Measurements from ENCODE around the gene CFDP1.

Gene CFDP1

DNA sequence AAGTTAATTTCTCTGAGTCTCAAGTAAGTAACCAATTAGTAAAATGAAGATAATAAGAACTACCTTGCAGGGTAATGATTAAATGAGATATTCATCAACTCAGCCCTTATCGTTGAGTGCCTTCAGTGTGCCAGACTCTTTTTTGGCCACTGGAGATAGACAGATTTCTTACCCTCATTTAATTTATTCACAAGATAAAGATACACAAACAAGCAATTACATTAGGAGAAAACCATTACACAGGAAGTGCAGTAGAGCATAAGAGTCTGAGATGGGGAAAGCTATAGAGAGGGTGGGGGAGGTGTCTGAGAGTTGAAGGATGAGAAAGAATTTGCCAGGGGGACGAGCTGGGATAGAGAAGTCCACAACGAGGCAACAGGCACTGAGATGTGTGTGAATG, 109.4 kb downstream of the CFDP1 start:
- no peak overlapping the region for H3K4me3 ChIP-seq (ENCODE audit: low read depth, low read length)
- TF ChIP-seq, protein P1, sequence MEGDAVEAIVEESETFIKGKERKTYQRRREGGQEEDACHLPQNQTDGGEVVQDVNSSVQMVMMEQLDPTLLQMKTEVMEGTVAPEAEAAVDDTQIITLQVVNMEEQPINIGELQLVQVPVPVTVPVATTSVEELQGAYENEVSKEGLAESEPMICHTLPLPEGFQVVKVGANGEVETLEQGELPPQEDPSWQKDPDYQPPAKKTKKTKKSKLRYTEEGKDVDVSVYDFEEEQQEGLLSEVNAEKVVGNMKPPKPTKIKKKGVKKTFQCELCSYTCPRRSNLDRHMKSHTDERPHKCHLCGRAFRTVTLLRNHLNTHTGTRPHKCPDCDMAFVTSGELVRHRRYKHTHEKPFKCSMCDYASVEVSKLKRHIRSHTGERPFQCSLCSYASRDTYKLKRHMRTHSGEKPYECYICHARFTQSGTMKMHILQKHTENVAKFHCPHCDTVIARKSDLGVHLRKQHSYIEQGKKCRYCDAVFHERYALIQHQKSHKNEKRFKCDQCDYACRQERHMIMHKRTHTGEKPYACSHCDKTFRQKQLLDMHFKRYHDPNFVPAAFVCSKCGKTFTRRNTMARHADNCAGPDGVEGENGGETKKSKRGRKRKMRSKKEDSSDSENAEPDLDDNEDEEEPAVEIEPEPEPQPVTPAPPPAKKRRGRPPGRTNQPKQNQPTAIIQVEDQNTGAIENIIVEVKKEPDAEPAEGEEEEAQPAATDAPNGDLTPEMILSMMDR (IDR thresholded peaks at IDR 0.05; ENCODE audit: low read depth, low read length) = no peak

DNA sequence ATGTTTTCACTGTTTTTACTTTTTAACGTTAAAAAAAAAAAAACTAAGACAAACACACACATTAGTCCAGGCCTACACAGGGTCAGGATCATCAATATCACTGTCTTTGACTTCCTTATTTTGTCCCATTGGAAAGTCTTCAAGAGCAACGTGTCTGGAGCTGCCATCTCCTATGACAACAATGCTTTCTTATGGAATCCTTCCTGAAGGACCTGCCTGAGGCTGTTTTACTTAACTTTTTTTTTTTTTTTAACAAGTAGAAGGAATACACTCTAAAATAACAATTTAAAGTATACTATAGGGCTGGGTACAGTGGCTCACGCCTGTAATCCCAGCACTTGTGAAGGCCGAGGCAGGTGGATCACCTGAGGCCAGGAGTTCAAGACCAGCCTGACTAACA, 110.1 kb downstream of the CFDP1 start:
- TF ChIP-seq, protein P1 (IDR thresholded peaks at IDR 0.05; ENCODE audit: low read depth, low read length) = no peak
- no peak overlapping the region for H3K4me3 ChIP-seq (ENCODE audit: low read depth, low read length)

DNA sequence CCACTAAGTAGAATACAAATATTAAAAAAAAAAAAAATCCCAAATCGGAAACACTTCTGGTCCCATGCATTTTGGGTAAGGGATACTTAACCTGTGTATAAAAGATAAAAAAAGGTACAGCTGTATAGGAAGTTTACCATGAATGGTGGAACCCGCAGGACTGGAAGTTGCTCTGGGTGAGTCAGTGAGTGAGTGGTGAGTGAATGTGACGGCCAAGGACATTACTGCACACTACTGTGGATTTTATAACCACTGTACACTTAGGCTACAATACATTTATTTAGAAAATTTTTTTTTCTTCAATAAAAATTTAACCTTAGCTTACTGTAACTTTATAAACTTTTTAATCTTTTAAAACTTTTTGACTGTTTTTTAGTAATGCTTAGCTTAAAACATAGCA, 110.6 kb downstream of the CFDP1 start:
- TF ChIP-seq, protein P1 (IDR thresholded peaks at IDR 0.05; ENCODE audit: low read depth, low read length) = no peak
- H3K4me3 ChIP-seq (ENCODE audit: low read depth, low read length) = no peak overlapping the region

DNA sequence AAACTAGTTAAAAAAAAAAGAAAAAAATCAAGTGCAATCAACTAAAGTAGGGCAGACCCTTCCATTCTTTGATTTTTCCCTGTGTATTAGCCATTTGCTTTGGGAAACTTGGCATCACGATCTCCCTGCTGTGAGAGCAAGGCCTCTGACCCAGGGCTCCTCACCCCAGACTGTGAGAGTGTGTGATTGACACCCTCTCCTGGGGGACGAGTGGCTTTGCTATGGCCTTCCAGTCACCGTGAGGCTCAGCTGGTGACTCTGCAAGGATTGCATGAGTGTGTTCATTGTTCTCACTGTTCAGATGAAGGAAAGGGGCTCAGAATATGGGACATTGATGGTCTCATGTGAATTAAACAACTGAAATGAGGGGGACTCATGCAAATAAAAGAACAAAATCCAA, 112.9 kb downstream of the CFDP1 start:
- TF ChIP-seq, protein P1 (IDR thresholded peaks at IDR 0.05; ENCODE audit: low read depth, low read length) = no peak
- H3K4me3 ChIP-seq (ENCODE audit: low read depth, low read length) = peak overlapping the region; percentile 51

DNA sequence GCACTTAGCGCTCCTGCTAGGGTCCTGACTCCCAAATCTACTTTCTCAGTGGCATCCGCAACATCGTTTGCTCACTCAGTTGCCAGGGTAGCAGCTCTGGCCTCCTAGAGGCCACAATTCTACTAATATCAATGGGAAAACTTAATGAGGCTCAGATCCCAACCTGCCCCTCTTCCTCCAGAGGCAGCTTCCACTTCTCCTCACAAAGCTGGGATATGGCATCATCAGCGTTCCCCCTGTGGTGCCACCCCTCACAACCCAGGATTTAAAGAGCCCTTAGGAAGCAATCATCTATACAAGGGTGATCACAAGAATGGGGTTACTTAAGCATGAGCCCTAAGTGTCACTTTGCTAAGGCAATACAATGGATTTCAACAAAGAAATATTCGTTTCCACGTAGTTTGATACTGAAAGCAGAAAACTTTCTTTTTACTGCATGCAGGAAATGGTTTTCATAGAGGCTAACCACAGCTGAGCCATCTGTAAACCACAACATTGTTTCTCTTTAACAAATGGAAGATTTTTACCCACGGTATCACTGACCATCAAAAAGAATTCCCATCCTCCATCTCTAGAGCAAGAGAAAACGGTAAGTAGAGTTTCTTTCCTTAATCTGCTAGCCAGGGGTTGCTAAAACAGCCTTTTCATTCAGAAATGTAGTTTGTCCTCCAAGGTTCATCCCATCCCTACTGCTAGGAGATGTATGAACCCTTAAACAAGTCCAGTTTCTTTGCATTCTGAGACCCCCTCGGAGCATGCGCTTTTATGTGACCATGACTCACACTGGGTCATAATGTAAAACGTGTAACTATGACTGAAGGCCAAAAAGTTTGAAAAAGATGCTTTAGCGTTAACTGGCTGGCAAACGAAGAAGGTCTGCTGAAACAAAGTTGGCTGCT, 113.5 kb downstream of the CFDP1 start:
- H3K4me3 ChIP-seq (ENCODE audit: low read depth, low read length) = peak overlapping the region; percentile 51

DNA sequence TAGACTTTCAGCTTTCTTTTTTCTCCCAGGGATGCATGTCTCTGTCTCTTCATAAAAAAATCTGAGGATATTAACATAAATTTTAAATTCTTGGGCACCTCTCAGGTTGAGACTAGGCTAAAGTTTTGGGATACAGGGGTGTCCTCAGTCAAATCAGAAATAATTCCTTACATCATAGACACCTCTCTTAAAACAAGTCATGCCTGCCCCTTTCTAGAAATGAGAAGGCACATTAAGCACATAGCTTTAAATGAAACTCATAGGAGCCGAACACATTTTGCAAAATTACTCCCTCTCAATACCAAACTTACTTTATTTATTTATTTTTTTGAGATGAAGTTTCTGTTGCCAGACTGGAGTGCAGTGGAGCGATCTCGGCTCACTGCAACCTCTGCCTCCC, 114.6 kb downstream of the CFDP1 start:
- TF ChIP-seq, protein P1 (IDR thresholded peaks at IDR 0.05; ENCODE audit: low read depth, low read length) = no peak

More for the DNA sequence above, 113.5 kb downstream of the CFDP1 start:
- TF ChIP-seq, protein P1 (IDR thresholded peaks at IDR 0.05; ENCODE audit: low read depth, low read length) = no peak

DNA sequence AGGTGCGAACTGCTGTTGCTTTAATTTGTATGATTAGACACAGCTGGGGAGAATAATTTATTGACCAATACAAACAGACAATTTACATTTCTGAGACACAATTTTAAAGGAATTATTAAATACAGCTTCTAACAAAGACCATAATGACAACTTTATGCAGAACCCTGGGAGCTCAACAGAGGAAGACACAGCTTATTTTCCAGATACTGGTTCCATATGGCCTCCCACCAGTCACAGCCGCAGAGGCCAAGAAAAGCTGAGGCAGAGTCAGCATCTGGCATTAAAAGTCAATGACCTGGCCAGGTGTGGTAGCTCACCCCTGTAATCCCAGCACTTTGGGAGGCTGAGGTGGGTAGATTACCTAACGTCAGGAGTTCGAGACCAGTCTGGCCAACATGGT, 115.8 kb downstream of the CFDP1 start:
- TF ChIP-seq, protein P1 (IDR thresholded peaks at IDR 0.05; ENCODE audit: low read depth, low read length) = no peak
- H3K4me3 ChIP-seq (ENCODE audit: low read depth, low read length) = no peak overlapping the region

More for the DNA sequence above, 114.6 kb downstream of the CFDP1 start:
- no peak overlapping the region for H3K4me3 ChIP-seq (ENCODE audit: low read depth, low read length)

All from WI38 (cell line).